NCI-H1436 treated with DMSO at 0.1 percent for 48 hours (cell line): ENCODE measurements around the gene SPATA7.

ENCODE experiments used
- DNase-seq: peaks from one replicate; lab custom pipeline; 2025; lab: John Stamatoyannopoulos, UW

The SPATA7 gene

GRCh38 chr14:88482524-88482923 lies 97.1 kb downstream of the SPATA7 start:
- no peak for DNase-seq
